A549 (cell line): ENCODE data around the gene KRTAP5-8. TPM values are rescaled to one million over a fixed set of nuclear protein-coding genes. Genes with fewer than 3 reads are reported as not detected.
"Not testable (repeated sequence)": the region's sequence is repeated elsewhere in the genome, so short reads cannot be mapped to it uniquely, and the experiment has no call there.

Experiments
- ATAC-seq, 2 experiments: fragments of 200-7000 bp in 1 of 2; fragments of >200 bp in 1 of 2; cut with Nextera tagmentation in 1 of 2; cut with Tn5 transposase in 1 of 2; 3 replicates each; pipeline versions ENCODE4 v1.8.0 to v1.9.1; 2018 to 2020; ENCODE audit warnings: mild to moderate bottlenecking in 1 of 2, moderate library complexity in 1 of 2
- CTCF ChIA-PET: fragments of 300-600 bp; sonication (Branson Sonifier 250); formaldehyde crosslinking; extraction: SDS; loops from one replicate; lab custom pipeline; 2021; ENCODE audit warnings: antibody characterized with exemption, inconsistent platforms; lab: Yijun Ruan, JAX
- POLR2A ChIA-PET: fragments of 350-600 bp; formaldehyde crosslinking; extraction: SDS; loops from one replicate; lab custom pipeline; 2021; ENCODE audit warnings: antibody characterized with exemption, inconsistent platforms; lab: Yijun Ruan, JAX
- DNase-seq, 2 experiments: peaks; one replicate each; pipeline versions ENCODE4 v3.0.0 to v3.0.0-alpha.2; 2011 to 2016; ENCODE audit warnings: low read depth in 1 of 2, low spot score in 1 of 2
- FAIRE-seq: peaks from 2 replicates; lab custom pipeline; 2011; peaks lifted over from hg19 to GRCh38; lab: Jason Lieb, UNC
- H3K27ac ChIP-seq, 2 experiments: fragments of >200 bp; sonication (Bioruptor Twin); formaldehyde crosslinking; 3 replicates each; pipeline ENCODE4 v1.5.1; 2016 to 2017
- H3K4me1 ChIP-seq: fragments of >200 bp; sonication (Bioruptor Twin); formaldehyde crosslinking; 3 replicates; pipeline ENCODE4 v1.6.1; 2016
- H3K4me2 ChIP-seq: fragments of >200 bp; sonication (Bioruptor Twin); formaldehyde crosslinking; 3 replicates; pipeline ENCODE4 v1.6.1; 2016
- H3K4me3 ChIP-seq: fragments of >200 bp; sonication (Bioruptor Twin); formaldehyde crosslinking; 3 replicates; pipeline ENCODE4 v1.5.1; 2016
- H3K9me3 ChIP-seq: fragments of >200 bp; sonication (Bioruptor Twin); formaldehyde crosslinking; 3 replicates; pipeline ENCODE4 v1.6.1; 2016
- BCL3 ChIP-seq: fragments of >200 bp; sonication (Bioruptor Twin); formaldehyde crosslinking; IDR thresholded peaks from 3 replicates; pipeline ENCODE4 v1.6.1; 2016
- CBX2 ChIP-seq: fragments of 200-600 bp; sonication (generic); IDR thresholded peaks from 2 replicates; pipeline ENCODE4 v1.6.1; 2016; ENCODE audit warnings: low read depth, mild to moderate bottlenecking, borderline replicate concordance
- CHD4 ChIP-seq: fragments of 200-600 bp; sonication (generic); IDR thresholded peaks from 2 replicates; pipeline ENCODE4 v1.6.1; 2016; ENCODE audit warnings: antibody characterized with exemption, mild to moderate bottlenecking, borderline replicate concordance
- E2F6 ChIP-seq: IDR thresholded peaks from 2 replicates; pipeline ENCODE4 v1.6.1; 2012; ENCODE audit warnings: low read depth, borderline replicate concordance
- EHF ChIP-seq: fragments of 250-450 bp; sonication (Bioruptor Pico); IDR thresholded peaks from 2 replicates; pipeline ENCODE4 v1.5.0; 2020; ENCODE audit warnings: mild to moderate bottlenecking
- EP300 ChIP-seq, 2 experiments: fragments of >200 bp; sonication (Bioruptor Twin); formaldehyde crosslinking; IDR thresholded peaks; 2 replicates in 1 of 2; 3 replicates in 1 of 2; pipeline ENCODE4 v1.6.1; 2016 to 2017
- FOXS1 ChIP-seq: fragments of 250-450 bp; sonication (Bioruptor Pico); IDR thresholded peaks from 2 replicates; pipeline ENCODE4 v1.5.0; 2020; ENCODE audit warnings: mild to moderate bottlenecking, moderate library complexity
- HDAC2 ChIP-seq: fragments of 200-600 bp; sonication (generic); IDR thresholded peaks from 2 replicates; pipeline ENCODE4 v1.6.1; 2016
- HOXA7 ChIP-seq: fragments of 250-450 bp; sonication (Bioruptor Pico); IDR thresholded peaks from 2 replicates; pipeline ENCODE4 v1.5.0; 2020; ENCODE audit warnings: mild to moderate bottlenecking, moderate library complexity
- KDM1A ChIP-seq: fragments of 200-600 bp; sonication (generic); IDR thresholded peaks from 2 replicates; pipeline ENCODE4 v1.6.1; 2016; ENCODE audit warnings: low read depth, mild to moderate bottlenecking
- KDM5A ChIP-seq: fragments of 200-600 bp; sonication (generic); IDR thresholded peaks from 2 replicates; pipeline ENCODE4 v1.6.1; 2016; ENCODE audit warnings: antibody characterized with exemption, mild to moderate bottlenecking
- MYC ChIP-seq: IDR thresholded peaks from 2 replicates; pipeline ENCODE4 v1.6.1; 2012; ENCODE audit warnings: mild to moderate bottlenecking, inconsistent platforms, low read length, improper control_type of control experiment, borderline replicate concordance
- NPAS2 ChIP-seq: fragments of 250-450 bp; sonication (Bioruptor Pico); IDR thresholded peaks from 2 replicates; pipeline ENCODE4 v1.8.0; 2022; ENCODE audit warnings: mild to moderate bottlenecking, moderate library complexity, borderline replicate concordance
- RAD21 ChIP-seq, 2 experiments: fragments of >200 bp in 1 of 2; sonication (Bioruptor Twin) in 1 of 2; formaldehyde crosslinking in 1 of 2; IDR thresholded peaks in 1 of 2; conservative IDR thresholded peaks in 1 of 2; 2 replicates in 1 of 2; 3 replicates in 1 of 2; pipeline ENCODE4 v1.6.1; 2012 to 2018; ENCODE audit warnings: inconsistent platforms in 1 of 2
- RARB ChIP-seq: fragments of 250-450 bp; sonication (Bioruptor Pico); IDR thresholded peaks from 2 replicates; pipeline ENCODE4 v1.8.0; 2021; ENCODE audit warnings: mild to moderate bottlenecking, moderate library complexity
- RNF2 ChIP-seq: fragments of 200-600 bp; sonication (generic); IDR thresholded peaks from 2 replicates; pipeline ENCODE4 v1.6.1; 2016; ENCODE audit warnings: low read depth, mild to moderate bottlenecking, antibody characterized with exemption, moderate library complexity, borderline replicate concordance
- TP53 ChIP-seq: fragments of 250-450 bp; sonication (Bioruptor Pico); IDR thresholded peaks from 2 replicates; pipeline ENCODE4 v1.5.0; 2021; ENCODE audit warnings: mild to moderate bottlenecking, moderate library complexity
- USF2 ChIP-seq: fragments of 450-650 bp; IDR thresholded peaks from 2 replicates; pipeline ENCODE4 v1.6.1; 2014; ENCODE audit warnings: antibody characterized with exemption
- ZC3H11A ChIP-seq: fragments of 450-650 bp; IDR thresholded peaks from 2 replicates; pipeline ENCODE4 v1.6.1; 2014; ENCODE audit warnings: antibody characterized with exemption, mild to moderate bottlenecking
- WGBS: methylation state at CpG from one replicate; pipeline ENCODE4 v1.1.6; 2017; ENCODE audit errors: missing lambda C conversion rate; 5-methylcytosine and 5-hydroxymethylcytosine counted together
- polyA plus RNA-seq, 4 experiments: library from polyadenylated mRNA; depleted of rRNA in 3 of 4; stranded (reverse); fragments of >200 nt; fragmentation: RNase III in 1 of 4; extraction: RNeasy Plus Mini Kit Qiagen cat#74134 plus additional on column Dnase treatment in 1 of 4; gene quantifications; 2 replicates in 3 of 4; 3 replicates in 1 of 4; pipeline ENCODE4 v1.2.3, GENCODE V29; 2011 to 2017

Gene KRTAP5-8
- polyA plus RNA-seq, 2 of the 4 experiments (the other 2 are of a cell fraction) = not detected

GRCh38 chr11:71519546-71519945 lies 18.3 kb upstream of the KRTAP5-8 start:
- WGBS = 72% methylated on average over 10 of the region's 10 CpGs
- CTCF ChIA-PET = interaction anchor here (0.5 to 1.4 kb wide), 2 partner anchors 61 to 694 kb away, joined by 3 to 5 read pairs; no protein-coding TSS in a partner anchor
- DNase-seq = no peak

GRCh38 chr11:71525188-71525937 lies 12.5 kb upstream of the KRTAP5-8 start:
- ChIA-PET CTCF (interaction anchor here (1.0 kb wide), 1 partner anchor 12 kb away, joined by 4 read pairs; the partner anchor contains the start of gene KRTAP5-8), POLR2A (no interaction called here)
- TF ChIP-seq BCL3 (no peak), USF2 (no peak), KDM5A (no peak), MYC (no peak), EHF (CRISPR knock-in tag) (no peak), HOXA7 (CRISPR knock-in tag) (no peak), KDM1A (no peak), RARB (CRISPR knock-in tag) (no peak), EP300 (IDR thresholded peaks at IDR 0.05) (no peak), TP53 (CRISPR knock-in tag) (no peak), FOXS1 (CRISPR knock-in tag) (no peak)
- no peak overlapping the region for H3K4me3 ChIP-seq
- DNase-seq = no peak
- peak overlapping the region; percentile 48; the same call in 2 of the 3 replicates for H3K4me2 ChIP-seq
- no peaks in the 10 kb centered on the region for H3K9me3 ChIP-seq
- H3K4me1 ChIP-seq = peaks cover 21% of the 10 kb centered on the region
- 56% methylated on average over 3 of the region's 3 CpGs for WGBS
- no peak for FAIRE-seq
- no peak overlapping the region for H3K27ac ChIP-seq
- ATAC-seq = no peak; a peak in 3 of 6 replicates

More at GRCh38 chr11:71519546-71519945, 18.3 kb upstream of the KRTAP5-8 start:
- Histone ChIP-seq H3K4me1 (no peaks in the 10 kb centered on the region), H3K27ac (no peak overlapping the region), H3K4me3 (no peak overlapping the region), H3K4me2 (no peak overlapping the region), H3K9me3 (no peaks in the 10 kb centered on the region)
- TF ChIP-seq CBX2 = no peak
- TF ChIP-seq RNF2 = no peak
- TF ChIP-seq CHD4 = no peak
- no peak for TF ChIP-seq E2F6
- no peak for TF ChIP-seq RAD21 (conservative IDR thresholded peaks at IDR 0.05 in 1 of 2, IDR thresholded peaks at IDR 0.05 in 1 of 2)
- ATAC-seq (no peak), FAIRE-seq (no peak)
- POLR2A ChIA-PET = no interaction called here

GRCh38 chr11:71525938-71526495 lies 11.8 kb upstream of the KRTAP5-8 start:
- Histone ChIP-seq H3K27ac (no peak overlapping the region), H3K4me3 (no peak overlapping the region), H3K4me2 (peak overlapping the region; percentile 48), H3K9me3 (no peaks in the 10 kb centered on the region), H3K4me1 (peaks cover 21% of the 10 kb centered on the region)
- ATAC-seq = 0 out of 6 replicates have a peak, but pooled peaks of 1 of the 2 experiments have one; percentile 22
- no peak for DNase-seq
- 37% methylated on average over 2 of the region's 2 CpGs for WGBS
- no peak for TF ChIP-seq HDAC2
- no peak for TF ChIP-seq CBX2
- TF ChIP-seq USF2 = no peak
- no peak for TF ChIP-seq ZC3H11A
- no peak for TF ChIP-seq NPAS2 (CRISPR knock-in tag)
- CTCF ChIA-PET = no interaction called here
- POLR2A ChIA-PET = no interaction called here
- peak; percentile 73 for FAIRE-seq

- peaks cover 21% of the 10 kb centered on the region for H3K4me1 ChIP-seq
- H3K27ac ChIP-seq, ATAC-seq, H3K9me3 ChIP-seq, POLR2A ChIA-PET, FAIRE-seq, DNase-seq, H3K4me3 ChIP-seq, CTCF ChIA-PET: not testable (repeated sequence)
- H3K4me2 ChIP-seq = peak within 1 kb of the TSS; percentile 48
- WGBS = 49% methylated on average over 10 of the region's 10 CpGs
Measured at GRCh38 chr11:71526796-71527575, 10.8 kb upstream of the KRTAP5-8 start, which contains the start of gene KRTAP5-7. KRTAP5-7 (plus strand) TSS chr11:71527267; CDS start chr11:71527301, 34 bp downstream.
